Measurements from ENCODE around the gene CADM1.

CADM1 gene

DNA sequence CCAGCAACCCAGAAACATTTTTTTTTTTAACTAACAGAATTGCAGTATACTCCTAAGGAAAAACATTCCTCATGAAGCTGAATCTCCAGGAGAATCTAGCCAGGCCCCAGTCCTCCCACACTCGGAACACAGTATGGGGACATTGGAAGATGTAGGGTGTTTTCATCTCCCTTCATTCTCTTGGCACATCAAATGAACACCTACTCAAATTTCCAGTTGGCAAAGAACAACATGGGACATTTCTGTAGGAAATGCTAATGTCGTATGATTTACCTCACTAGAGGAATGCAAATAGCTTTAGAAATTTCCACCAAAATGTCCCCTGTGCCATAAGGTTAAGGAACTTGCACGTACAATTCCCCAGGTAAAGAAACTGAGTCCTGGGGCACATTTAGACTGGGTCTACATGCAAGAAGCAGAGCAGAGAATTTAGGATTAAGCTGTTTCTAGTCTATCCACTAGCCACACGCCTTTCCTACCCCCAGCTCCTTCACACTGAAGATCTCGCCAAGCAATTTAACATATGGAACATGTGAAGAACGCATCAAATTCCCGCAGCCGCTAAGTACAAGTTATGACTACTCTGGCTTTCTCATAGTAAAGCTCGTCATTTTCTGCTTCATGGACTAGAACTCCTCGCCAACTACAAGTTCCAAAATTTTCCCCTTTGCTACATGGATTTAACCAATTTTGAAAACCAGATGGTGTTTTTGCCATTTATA is 2.9 kb upstream of the CADM1 start:
- Histone ChIP-seq H3K4me3 (ENCODE audit: low read length) (no peak overlapping the region), H3K9ac (ENCODE audit: low read length) (no peak overlapping the region), H3K36me3 (ENCODE audit: control insufficient read depth, insufficient read depth, low read length, severe bottlenecking) (no peaks in the 10 kb centered on the region), H3K9me3 (ENCODE audit: control insufficient read depth, low read length) (no peaks in the 10 kb centered on the region), H3K4me1 (ENCODE audit: control insufficient read depth, insufficient read depth, low read length) (peaks cover 17% of the 10 kb centered on the region), H3K27me3 (replicated peaks; ENCODE audit: control insufficient read depth, insufficient read depth, low read length) (peaks cover 39% of the 10 kb centered on the region)
- DNase-seq (ENCODE audit: low read depth) = no peak

DNA sequence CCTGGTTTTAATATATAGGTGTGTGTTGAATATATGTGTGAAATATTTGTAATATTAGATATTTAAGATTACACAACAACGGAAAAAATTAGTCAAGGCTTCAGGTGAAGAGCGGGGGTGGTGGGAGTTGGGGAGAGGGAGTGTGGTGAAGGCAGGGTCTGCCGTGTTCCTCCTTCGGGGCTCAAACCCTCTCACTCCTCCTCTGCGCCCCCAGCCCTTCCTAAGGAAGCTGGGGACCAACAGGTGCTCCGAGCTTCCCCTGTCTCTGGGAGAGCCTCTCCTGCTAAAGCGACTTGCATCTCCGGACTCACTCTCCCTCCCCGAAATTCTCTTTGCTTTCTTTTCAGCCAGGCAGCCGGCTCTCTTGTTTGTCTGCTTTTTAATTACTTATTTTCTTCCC is 960 bp upstream of the CADM1 start:
- Histone ChIP-seq H3K9me3 (ENCODE audit: control insufficient read depth, low read length) (no peaks in the 10 kb centered on the region), H3K4me3 (ENCODE audit: low read length) (peak overlapping the region; percentile 77), H3K4me1 (ENCODE audit: control insufficient read depth, insufficient read depth, low read length) (peaks cover 17% of the 10 kb centered on the region), H3K36me3 (ENCODE audit: control insufficient read depth, insufficient read depth, low read length, severe bottlenecking) (no peaks in the 10 kb centered on the region), H3K27me3 (replicated peaks; ENCODE audit: control insufficient read depth, insufficient read depth, low read length) (peaks cover 55% of the 10 kb centered on the region), H3K9ac (ENCODE audit: low read length) (no peak overlapping the region)
- no peak for DNase-seq (ENCODE audit: low read depth)

DNA sequence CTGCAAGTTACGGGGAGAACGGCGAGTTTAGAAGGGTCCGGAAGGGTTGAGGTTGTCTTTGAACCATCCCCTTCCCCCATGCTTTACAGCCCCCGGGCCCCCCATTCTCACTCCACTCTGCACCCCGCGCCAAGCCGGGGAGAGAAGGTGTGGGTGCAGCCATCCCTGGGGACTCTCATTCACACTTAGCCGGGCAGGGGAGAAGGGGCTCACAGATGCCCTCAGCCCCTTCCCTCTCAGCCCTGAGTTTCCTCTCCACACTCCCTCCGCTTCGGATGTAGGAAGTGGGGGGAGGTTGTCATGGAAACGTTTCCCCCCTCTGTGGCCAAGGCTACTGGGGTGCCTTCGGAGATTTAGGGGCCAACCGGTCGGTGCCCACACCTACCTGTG is 334 bp downstream of the CADM1 start:
- H3K4me3 ChIP-seq (ENCODE audit: low read length) = peak overlapping the region; percentile 77
- peaks cover 17% of the 10 kb centered on the region for H3K4me1 ChIP-seq (ENCODE audit: control insufficient read depth, insufficient read depth, low read length)
- H3K27me3 ChIP-seq (replicated peaks; ENCODE audit: control insufficient read depth, insufficient read depth, low read length) = peaks cover 60% of the 10 kb centered on the region
- no peak overlapping the region for H3K9ac ChIP-seq (ENCODE audit: low read length)
- H3K9me3 ChIP-seq (ENCODE audit: control insufficient read depth, low read length) = no peaks in the 10 kb centered on the region
- no peaks in the 10 kb centered on the region for H3K36me3 ChIP-seq (ENCODE audit: control insufficient read depth, insufficient read depth, low read length, severe bottlenecking)
- DNase-seq (ENCODE audit: low read depth) = no peak

DNA sequence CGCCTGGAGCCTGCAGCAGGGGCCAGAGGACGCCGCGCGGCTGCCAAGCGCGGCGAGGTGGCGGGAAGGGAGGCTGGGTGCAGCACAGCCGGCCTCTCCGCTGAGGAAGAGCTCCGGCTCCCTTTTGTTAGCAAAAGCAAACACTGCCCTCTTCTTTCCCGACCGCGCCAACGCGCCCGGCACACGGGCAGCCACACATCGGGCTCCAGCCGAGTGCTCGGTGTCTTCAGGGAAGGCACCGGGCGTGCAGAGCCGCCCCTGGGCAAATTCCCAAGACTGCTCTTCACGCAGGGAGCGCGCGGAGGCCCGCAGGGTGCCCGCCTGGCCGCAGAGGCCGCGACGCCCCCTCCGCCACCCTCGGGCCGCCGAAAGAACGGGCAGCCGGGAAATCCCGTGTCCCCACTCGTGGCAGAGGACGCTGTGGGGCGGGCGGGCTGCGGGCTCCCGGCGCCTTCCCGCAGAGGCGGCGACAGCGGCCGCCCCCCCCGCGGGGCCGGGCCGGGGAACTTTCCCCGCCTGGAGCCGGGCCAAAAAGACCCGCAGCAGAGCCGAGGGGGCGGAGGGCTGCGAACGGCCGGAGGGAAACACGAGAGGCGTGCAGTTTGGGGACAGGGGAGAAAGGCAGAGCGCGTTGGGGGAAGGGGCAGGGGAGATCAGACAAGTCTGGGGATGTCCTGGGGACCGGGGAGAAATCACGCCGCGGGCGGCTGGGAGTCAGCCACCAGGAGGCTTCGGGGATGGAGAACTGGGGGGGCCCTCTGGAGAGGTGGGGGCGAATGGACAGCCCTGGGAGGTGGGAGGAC is 931 bp downstream of the CADM1 start:
- peaks cover 17% of the 10 kb centered on the region for H3K4me1 ChIP-seq (ENCODE audit: control insufficient read depth, insufficient read depth, low read length)
- H3K9ac ChIP-seq (ENCODE audit: low read length) = no peak overlapping the region
- H3K27me3 ChIP-seq (replicated peaks; ENCODE audit: control insufficient read depth, insufficient read depth, low read length) = peaks cover 64% of the 10 kb centered on the region
- no peaks in the 10 kb centered on the region for H3K9me3 ChIP-seq (ENCODE audit: control insufficient read depth, low read length)
- H3K4me3 ChIP-seq (ENCODE audit: low read length) = peak overlapping the region; percentile 54
- no peaks in the 10 kb centered on the region for H3K36me3 ChIP-seq (ENCODE audit: control insufficient read depth, insufficient read depth, low read length, severe bottlenecking)
- DNase-seq (ENCODE audit: low read depth) = peak; percentile 51

DNA sequence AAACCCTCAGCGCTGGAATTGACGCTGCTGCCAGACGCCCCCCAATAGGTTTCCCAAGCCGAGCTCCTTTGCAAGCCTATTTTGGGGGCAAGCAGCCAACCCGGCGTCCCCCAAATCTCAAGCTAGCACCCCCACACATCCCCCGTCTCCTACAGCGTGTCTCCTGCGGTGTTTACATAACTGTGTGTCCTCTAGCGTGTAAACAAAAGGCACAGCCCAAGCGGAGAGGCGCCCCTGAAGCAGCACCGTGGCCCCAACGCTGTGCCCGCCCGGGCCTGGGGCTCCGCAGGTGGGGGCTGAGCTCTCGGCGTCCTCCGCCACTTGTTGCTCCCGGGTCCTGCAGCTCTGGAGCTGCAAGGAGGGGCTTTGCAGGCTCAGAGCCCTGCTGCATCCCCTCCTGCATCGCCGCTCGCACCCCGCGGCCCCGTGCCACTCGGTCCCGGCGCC is 1.6 kb downstream of the CADM1 start:
- Histone ChIP-seq H3K9ac (ENCODE audit: low read length) (no peak overlapping the region), H3K27me3 (replicated peaks; ENCODE audit: control insufficient read depth, insufficient read depth, low read length) (peaks cover 64% of the 10 kb centered on the region), H3K36me3 (ENCODE audit: control insufficient read depth, insufficient read depth, low read length, severe bottlenecking) (no peaks in the 10 kb centered on the region), H3K4me3 (ENCODE audit: low read length) (peak overlapping the region; percentile 54), H3K9me3 (ENCODE audit: control insufficient read depth, low read length) (no peaks in the 10 kb centered on the region), H3K4me1 (ENCODE audit: control insufficient read depth, insufficient read depth, low read length) (peaks cover 17% of the 10 kb centered on the region)
- no peak for DNase-seq (ENCODE audit: low read depth)

DNA sequence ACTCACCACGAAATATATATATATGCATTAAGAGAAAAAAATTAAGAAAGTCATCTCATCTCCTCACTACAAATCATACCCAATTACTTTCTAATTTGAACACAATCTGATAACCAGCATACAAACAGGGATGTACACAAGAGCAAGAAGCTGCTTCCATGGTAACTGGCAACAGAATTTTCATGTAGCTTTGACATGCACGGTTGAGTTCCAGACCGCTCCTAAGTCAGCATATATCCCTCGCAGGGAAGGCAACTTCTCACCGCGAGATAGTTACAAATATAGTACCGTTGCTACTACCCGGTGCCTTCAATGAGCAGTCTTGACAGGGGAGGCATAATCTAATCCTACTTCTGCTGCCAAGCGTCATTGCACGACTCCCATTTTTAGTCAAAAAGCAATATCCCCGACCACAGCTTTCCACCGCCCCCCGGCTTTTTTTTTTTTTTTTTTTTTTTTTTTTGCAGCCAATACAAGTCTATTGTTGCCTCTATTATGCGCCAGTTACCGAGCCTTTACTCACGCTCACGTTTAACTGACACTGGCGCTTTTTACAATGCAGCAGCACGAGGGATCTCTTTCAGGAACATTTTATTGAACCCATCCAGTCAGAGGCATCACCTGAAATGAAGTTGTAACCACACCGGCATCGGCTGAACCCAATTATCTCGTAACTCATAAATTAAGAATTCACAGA is 2.2 kb downstream of the CADM1 start:
- Histone ChIP-seq H3K9ac (ENCODE audit: low read length) (no peak overlapping the region), H3K27me3 (replicated peaks; ENCODE audit: control insufficient read depth, insufficient read depth, low read length) (peaks cover 69% of the 10 kb centered on the region), H3K4me3 (ENCODE audit: low read length) (peak overlapping the region; percentile 54), H3K36me3 (ENCODE audit: control insufficient read depth, insufficient read depth, low read length, severe bottlenecking) (no peaks in the 10 kb centered on the region), H3K4me1 (ENCODE audit: control insufficient read depth, insufficient read depth, low read length) (peaks cover 17% of the 10 kb centered on the region), H3K9me3 (ENCODE audit: control insufficient read depth, low read length) (no peaks in the 10 kb centered on the region)
- DNase-seq (ENCODE audit: low read depth) = no peak

DNA sequence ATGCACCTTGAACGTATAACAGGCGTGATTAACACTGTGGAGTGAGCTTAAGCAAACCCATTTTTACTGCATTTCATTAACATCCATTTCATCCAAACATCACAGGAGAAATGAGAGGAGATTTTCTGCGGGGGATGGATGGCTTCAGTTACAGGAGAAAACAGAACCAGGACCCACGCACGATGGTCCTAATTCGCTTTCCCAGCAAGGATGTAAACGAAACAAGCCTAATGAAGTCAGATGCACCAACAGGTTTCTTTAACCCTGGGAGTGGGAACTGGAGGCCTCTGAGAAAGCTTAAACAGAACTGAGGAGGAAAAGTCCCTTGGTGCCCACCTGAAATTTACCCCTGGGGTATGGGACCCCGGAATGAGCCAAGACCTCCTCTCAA is 2.7 kb downstream of the CADM1 start:
- no peak for DNase-seq (ENCODE audit: low read depth)
- H3K4me3 ChIP-seq (ENCODE audit: low read length) = no peak overlapping the region
- no peak overlapping the region for H3K9ac ChIP-seq (ENCODE audit: low read length)
- H3K27me3 ChIP-seq (replicated peaks; ENCODE audit: control insufficient read depth, insufficient read depth, low read length) = peaks cover 66% of the 10 kb centered on the region
- H3K9me3 ChIP-seq (ENCODE audit: control insufficient read depth, low read length) = no peaks in the 10 kb centered on the region
- H3K36me3 ChIP-seq (ENCODE audit: control insufficient read depth, insufficient read depth, low read length, severe bottlenecking) = no peaks in the 10 kb centered on the region
- peaks cover 17% of the 10 kb centered on the region for H3K4me1 ChIP-seq (ENCODE audit: control insufficient read depth, insufficient read depth, low read length)

DNA sequence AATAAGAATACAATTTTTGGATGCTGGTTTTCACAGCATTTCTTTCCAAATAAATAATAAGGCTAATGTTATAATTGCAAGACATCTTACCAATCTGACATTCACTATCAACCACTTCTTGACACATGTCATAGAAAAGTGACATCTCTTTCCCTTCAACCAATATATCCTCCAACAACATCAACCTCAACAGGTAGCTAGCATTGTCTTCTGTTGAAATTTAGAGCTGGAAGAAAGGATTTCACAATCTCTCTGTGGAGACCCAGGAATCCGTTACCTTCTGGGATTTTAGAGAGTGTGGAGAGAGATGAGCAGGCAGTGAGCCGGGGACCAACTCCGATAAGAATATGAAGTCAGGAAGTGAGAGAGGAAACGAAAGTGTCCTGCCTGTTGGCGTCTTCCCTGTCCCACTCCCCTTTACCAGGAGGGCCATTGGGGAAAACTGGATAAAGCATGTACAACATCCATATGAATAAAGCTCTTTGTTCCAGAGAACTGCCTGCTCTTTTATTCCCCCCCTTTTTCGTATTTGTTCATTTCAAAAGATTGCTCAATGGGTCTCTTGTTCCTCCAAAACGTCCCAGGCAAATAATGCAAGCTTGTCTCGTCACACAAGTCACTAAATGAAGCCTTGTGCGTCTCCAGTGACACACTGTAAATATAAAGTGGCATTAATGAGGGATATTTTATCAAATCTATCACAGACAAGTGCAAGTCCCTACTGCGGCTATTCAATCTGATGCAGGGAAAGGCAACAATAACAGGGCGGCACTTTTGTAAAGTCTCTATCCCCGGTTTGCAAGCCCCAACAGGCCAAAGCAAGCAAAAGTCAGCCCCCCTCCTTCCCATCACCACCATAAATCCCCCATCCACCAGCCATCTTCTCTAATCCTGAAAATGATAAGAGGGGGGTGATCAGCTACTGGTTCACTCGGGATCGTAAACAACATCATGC is 3.4 kb downstream of the CADM1 start:
- Histone ChIP-seq H3K9me3 (ENCODE audit: control insufficient read depth, low read length) (no peaks in the 10 kb centered on the region), H3K4me1 (ENCODE audit: control insufficient read depth, insufficient read depth, low read length) (peaks cover 17% of the 10 kb centered on the region), H3K4me3 (ENCODE audit: low read length) (no peak overlapping the region), H3K27me3 (replicated peaks; ENCODE audit: control insufficient read depth, insufficient read depth, low read length) (peaks cover 62% of the 10 kb centered on the region), H3K36me3 (ENCODE audit: control insufficient read depth, insufficient read depth, low read length, severe bottlenecking) (no peaks in the 10 kb centered on the region), H3K9ac (ENCODE audit: low read length) (no peak overlapping the region)
- DNase-seq (ENCODE audit: low read depth) = no peak

DNA sequence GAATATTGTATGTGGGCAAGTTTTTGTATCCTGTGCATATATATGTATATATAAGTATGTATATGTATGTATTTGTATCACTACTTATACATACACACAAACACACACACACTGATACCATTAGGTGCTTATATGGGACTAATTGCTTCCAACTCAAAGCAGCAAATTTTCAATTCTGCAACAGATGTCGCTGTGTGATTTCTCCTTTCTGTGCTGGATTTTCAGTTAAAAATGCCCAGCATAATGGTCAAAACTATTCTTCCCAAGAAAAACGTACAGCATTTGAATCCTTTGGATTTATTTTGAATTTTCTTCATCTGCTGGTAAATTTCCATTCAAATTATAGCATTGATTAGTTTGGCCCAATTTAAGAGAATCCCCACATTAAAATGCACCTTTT is 4.3 kb downstream of the CADM1 start:
- no peaks in the 10 kb centered on the region for H3K9me3 ChIP-seq (ENCODE audit: control insufficient read depth, low read length)
- H3K4me1 ChIP-seq (ENCODE audit: control insufficient read depth, insufficient read depth, low read length) = peaks cover 16% of the 10 kb centered on the region
- peak; percentile 25 for DNase-seq (ENCODE audit: low read depth)
- H3K27me3 ChIP-seq (replicated peaks; ENCODE audit: control insufficient read depth, insufficient read depth, low read length) = peaks cover 58% of the 10 kb centered on the region
- H3K36me3 ChIP-seq (ENCODE audit: control insufficient read depth, insufficient read depth, low read length, severe bottlenecking) = no peaks in the 10 kb centered on the region
- H3K4me3 ChIP-seq (ENCODE audit: low read length) = no peak overlapping the region
- no peak overlapping the region for H3K9ac ChIP-seq (ENCODE audit: low read length)

DNA sequence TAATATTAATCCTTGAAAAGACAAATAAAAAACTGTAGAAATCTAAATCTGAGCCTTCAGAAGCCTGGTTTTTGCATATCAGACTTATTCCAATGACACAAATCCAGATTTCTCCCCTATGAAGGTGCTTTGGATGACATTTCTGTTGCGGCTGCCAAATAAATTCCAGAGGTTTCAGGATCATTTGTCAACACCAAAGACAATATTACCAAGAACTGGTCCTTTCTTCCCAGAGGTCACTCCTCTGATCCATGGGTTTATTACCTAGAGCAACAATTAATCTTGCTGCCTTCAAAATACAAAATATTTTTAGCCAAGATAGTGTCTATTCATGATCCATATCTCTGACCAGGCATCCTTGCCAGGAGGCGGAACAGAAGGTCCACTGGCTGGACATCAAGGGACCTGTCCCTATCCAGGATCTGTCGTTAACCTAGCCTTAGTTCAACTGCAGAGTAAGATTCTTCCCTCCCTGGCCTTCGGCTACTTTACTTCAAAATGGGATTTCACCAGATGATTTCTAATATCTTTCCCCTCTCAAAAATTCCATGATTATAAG is 4.9 kb downstream of the CADM1 start:
- Histone ChIP-seq H3K9me3 (ENCODE audit: control insufficient read depth, low read length) (no peaks in the 10 kb centered on the region), H3K4me1 (ENCODE audit: control insufficient read depth, insufficient read depth, low read length) (peaks cover 12% of the 10 kb centered on the region), H3K4me3 (ENCODE audit: low read length) (no peak overlapping the region), H3K9ac (ENCODE audit: low read length) (no peak overlapping the region), H3K36me3 (ENCODE audit: control insufficient read depth, insufficient read depth, low read length, severe bottlenecking) (no peaks in the 10 kb centered on the region), H3K27me3 (replicated peaks; ENCODE audit: control insufficient read depth, insufficient read depth, low read length) (peaks cover 58% of the 10 kb centered on the region)
- DNase-seq (ENCODE audit: low read depth) = no peak

All from adipocyte (in vitro differentiated cells).